Fibroblast of peridontal ligament (primary cell): ENCODE data around the gene STUM.
A peak's percentile ranks its signal among the peaks of the same experiment; 100 is the strongest.
"Not testable (repeated sequence)": the region's sequence is repeated elsewhere in the genome, so short reads cannot be mapped to it uniquely, and the experiment has no call there.

Experiments used
- DNase-seq: peaks from one replicate; pipeline ENCODE4 v3.0.0-alpha.2; 2010; ENCODE audit errors: extremely low read depth

Gene STUM

GRCh38 chr1:226638608-226639007 is 90.0 kb downstream of the STUM start:
- DNase-seq, result no peak

- not testable (repeated sequence) for DNase-seq
Observed at GRCh38 chr1:226639206-226639605, 90.6 kb downstream of the STUM start.

GRCh38 chr1:226639631-226640061 is 91.1 kb downstream of the STUM start:
- DNase-seq, result no peak

DNA sequence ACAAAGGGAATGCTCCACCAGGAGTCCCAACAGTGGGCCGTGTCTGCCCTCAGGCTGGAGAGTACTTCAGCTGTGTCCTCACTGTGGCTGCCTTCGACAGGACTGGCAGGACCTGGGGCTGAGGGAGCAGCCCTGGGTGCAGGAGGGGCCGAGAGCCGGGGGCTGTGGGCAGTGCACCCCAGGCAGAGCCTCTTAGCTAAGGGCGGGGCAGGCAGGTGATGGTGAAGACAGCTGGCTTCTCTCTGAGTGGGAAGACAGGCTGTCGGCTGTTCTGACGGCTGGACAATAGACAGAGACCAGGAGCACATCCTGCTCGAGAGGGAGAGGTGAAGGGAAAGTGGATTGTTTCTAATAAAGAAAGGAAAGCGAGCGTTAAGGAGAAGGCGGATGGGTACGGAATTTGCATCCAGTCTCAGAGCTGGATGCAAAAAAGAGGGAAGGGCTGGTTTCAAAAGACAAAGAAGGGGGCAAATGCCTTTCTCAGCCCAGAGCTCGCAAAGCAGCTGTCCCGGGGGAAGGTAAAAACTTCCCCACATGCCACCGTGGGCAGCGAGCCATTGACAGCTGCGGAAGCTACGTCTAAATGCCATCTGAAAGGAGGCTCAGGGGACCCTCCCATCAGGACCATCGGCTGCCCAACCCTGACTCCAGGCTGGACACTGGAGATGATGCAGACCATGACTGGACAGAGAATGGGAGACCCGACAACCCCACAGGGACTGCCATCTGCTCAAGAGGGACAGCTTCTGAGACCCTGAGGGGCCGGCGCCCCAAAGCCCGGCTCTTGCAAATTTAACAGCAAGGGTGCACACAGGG is 92.0 kb downstream of the STUM start:
- no peak for DNase-seq

DNA sequence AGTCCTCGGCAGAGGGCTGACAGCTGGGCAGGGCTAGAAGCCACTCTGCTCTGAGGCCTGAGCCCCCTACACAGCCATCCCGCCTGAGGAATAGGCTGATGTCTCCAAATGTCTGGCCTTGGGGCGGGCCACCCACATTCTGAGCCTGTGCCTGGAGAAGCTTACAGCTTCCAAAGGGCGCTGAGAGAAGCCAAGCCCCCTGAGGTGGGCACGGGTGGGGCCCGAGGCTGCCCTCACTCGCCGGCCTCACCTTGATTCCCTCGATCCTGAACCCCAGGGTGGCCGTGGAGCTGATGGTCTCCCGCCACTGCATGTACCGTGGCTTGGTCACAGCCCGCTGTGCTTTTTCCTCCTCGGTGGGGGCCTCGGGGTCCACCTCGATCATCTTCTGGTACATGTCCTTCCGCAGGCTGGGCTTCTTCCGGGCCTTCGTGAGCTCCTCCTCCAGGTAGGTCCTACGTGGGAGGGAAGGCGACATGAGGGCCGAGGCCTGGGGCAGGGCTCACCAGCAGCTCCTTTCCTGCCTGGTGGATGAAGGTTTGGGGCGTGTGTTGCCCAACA is 93.2 kb downstream of the STUM start:
- no peak for DNase-seq

DNA sequence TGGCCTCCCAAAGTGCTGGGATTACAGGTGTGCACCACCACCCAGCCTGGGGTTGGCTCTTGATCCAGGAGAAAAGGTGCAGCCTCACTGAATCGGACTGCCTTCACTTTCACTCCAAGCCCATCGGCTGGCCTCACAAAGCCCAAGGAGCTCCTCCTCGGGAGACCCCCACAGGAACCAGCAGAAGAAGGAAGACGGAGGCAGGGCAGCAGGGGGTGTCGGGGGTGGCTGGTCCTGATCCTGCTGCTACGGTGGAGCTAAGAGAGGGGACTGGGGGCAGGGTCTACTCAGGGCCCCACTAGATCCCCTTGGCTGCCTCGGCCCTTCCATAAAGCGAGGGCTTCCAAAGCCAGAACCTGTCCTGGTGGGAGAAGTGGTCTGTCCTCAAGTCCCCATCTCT is 93.9 kb downstream of the STUM start:
- DNase-seq, result no peak

DNA sequence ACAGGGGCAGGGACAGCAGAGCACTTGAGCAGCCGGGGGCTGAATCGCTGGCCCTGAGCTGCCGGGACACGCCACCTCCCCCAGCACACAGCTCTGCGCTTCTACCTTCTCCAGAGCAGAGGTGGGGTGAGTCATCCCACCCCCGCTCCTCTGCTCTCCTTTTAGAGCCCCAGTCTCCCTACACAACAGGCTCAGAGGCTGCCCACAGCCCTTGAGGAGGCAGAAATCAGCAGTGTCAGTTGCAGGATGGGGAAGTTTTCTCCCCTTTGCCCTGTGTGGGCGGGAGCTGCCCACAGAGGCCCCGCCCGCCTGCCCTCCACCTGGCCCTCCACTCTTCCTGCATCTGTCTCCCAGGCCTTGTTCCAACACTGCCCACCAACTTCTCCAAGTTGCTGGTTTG is 94.6 kb downstream of the STUM start:
- DNase-seq, result no peak

GRCh38 chr1:226643611-226644540 is 95.3 kb downstream of the STUM start:
- no peak for DNase-seq

- DNase-seq, result no peak
Observed at GRCh38 chr1:226644541-226645176, 96.1 kb downstream of the STUM start.

GRCh38 chr1:226645279-226645976 is 96.9 kb downstream of the STUM start:
- DNase-seq, result no peak

DNA sequence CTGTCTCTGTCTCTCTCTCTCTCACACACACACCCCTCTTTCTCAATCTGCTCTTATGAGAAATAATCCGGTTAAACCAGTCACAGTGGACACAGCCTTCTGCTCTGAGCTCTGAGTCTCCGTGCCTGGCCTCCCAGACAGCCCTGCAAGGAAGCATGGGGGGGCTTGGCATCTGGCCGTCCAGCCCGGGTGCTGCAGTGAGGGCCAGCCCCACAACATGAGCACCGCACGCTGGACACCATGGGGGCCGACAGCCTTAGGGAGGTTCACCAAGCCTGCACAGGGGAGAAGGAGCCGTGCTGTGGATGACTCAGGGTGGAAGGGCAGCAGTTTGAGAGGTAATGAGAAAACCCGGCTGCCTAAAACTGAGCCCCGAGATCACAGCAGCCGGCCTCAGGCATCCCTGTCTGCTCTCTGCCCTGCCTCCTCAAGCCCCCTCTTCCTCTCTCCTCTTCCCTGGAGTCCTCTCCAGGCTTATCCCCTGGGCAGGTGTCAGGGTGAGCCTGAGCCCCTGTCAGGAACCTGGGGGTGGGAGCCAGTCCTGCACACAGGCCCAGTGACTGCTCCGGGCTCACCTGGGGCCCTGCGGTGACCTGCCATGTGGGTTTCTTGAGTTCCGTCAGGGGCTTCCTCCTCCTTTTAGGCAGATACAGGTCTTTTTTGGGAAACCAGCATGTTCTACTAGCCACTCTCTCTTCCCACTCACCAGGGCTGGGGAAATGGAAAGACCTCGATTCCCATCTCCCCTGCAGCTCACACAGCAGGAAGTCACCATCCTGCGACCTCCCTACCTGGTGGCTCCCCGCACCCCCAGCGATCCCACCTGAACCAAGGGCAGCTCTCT is 97.7 kb downstream of the STUM start:
- no peak for DNase-seq

- DNase-seq, result no peak
Observed at GRCh38 chr1:226646870-226647449, 98.4 kb downstream of the STUM start.

DNA sequence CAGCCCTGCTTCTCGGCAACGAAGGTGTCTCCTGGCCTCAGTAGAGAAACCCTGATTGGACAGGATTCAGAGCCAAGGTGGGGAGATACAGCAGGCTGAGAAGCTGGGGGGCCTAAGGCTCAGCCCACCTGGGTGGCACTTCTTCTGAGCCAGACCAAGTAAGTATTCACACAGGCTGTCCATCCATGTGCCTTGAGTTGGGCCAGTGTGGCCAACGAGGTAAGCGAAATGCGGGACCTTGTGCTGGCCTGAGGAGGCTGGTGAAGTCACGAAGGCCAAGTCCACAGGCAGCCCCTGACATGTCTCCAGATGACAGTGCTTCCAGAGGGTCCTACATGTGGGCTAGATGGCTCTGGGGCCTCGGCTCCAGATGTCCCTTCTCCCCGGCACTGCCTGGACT is 99.2 kb downstream of the STUM start:
- no peak for DNase-seq

DNA sequence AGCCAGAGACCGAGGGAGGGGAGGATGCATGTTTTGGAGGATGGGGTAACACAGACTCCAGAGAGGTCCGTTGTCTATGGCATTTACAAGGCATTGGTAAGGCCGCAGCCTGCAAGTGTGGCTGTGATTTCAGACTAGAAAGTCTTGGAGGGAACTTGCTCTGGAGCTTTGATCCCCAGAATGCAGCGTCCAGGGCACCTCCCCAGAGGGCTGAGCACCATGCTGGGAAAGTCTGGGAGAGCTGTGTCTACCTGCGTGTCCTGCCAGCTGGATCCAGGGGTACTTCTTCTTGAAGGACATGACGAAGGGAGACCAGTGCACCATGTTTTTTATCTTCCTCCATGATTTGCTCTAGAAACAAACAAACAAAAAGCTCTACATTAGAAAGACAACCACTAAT is 99.9 kb downstream of the STUM start:
- DNase-seq, result no peak

GRCh38 chr1:226649244-226649643 is 100.7 kb downstream of the STUM start:
- no peak for DNase-seq

DNA sequence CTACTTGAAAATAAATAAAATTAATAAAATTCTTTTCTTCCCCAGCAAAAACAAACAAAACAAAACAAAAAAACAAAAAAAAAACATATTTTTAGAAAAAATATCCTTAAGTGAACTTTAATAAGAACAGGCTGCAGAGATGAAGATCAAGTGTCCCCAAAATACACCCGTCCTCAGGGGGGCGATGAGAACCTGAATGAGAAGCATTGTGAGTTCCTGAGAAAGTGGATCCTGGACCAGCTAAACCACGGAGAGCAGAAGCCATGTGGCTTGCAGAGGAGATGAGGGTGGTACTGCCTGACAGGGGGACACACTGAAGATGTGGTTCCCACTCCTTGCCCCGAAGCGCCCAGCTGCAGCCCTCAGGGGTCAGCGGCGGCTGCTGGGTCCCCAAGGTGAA is 101.2 kb downstream of the STUM start:
- peak; percentile 61 for DNase-seq

DNA sequence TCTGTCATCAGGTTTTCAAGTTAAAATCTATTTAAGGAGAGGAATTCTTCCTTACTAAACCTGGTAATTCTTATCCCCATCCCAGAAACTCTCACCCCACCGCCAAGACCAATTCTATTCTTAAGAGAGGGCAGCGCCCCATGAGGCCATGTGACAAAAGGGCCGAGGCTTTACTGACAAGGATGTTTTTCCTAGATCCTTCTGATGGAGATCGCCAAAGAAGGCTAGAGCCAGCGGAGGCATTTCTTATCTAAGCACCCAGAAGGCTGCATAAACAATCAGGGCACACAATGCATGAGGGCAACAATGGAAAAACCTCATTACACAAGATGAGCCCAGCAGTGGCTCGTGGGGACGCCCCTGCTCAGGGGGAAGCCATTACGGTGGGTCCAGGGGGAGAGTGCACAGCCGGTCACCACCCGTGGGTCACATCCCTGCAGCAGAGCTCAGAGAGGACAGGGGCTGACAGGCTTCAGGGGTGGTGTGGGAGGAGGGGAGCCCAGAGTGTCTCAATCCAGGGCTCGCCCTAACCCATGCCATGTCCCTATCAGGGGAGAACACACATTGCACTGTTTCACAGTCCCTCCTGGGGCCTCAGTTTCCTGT is 101.8 kb downstream of the STUM start:
- DNase-seq, result no peak

GRCh38 chr1:226651041-226651731 is 102.6 kb downstream of the STUM start:
- DNase-seq, result no peak

DNA sequence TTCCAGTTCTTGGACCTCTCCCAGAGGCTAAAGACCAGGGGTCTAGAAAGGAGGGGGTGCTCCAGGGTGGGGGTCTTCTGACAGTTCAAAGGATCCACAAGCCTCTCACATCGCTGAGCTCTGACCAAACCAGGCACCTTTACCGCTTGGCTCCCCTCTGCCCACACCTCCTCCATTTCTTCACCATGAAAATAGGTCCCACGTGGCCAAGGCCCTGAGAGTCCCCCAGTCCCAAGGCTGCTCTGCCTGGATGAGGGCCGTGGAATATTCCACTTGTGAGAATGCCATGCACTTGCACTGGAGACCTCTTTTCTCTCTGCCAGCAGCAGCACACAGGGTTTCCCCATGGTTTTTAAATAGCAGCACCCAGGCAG is 103.2 kb downstream of the STUM start:
- no peak for DNase-seq
